Spinal cord (tissue), 4 donors: ENCODE results near the gene ICAM4. TPM values are rescaled to one million over a fixed set of nuclear protein-coding genes. Genes with fewer than 3 reads are reported as not detected.

Source experiments
- polyA plus RNA-seq, 2 donors: library from polyadenylated mRNA; unstranded; fragments of 120-200 nt; gene quantifications; one replicate each; pipeline ENCODE4 v1.2.1, GENCODE V29; 2013; ENCODE audit not compliant: insufficient read length in 2 of 2
- small RNA-seq: library from RNA; depleted of rRNA; stranded (forward); fragments of <200 nt; gene quantifications from one replicate; pipeline ENCODE3, GENCODE V24; 2014; ENCODE audit warnings: low replicate concordance
- total RNA-seq, 2 donors: library from RNA; depleted of rRNA in 1 of 2; stranded (reverse); fragments of 120-200 nt in 1 of 2; fragments of >200 nt in 1 of 2; gene quantifications; one replicate each; pipeline versions ENCODE4 v1.2.3 to v1.2.4, GENCODE V29; 2013 to 2014

Gene ICAM4
- total and polyA plus RNA-seq, 4 donors, result 0.42 to 1.8 (median 1.1) TPM; not detected in 1

Small RNA genes within 50 kb of the gene (small RNA-seq; reads per million reads assigned to genes)
- gene AC011511.1 (not detected), gene AC011511.4 (not detected)

Other genes with a start within 250 kb of the ICAM4 start
- 10 to 100 TPM; 13.1 to 35.3 TPM for gene SHFL, start 200.6 kb upstream of the ICAM4 start, total RNA-seq
- gene SHFL, start 200.6 kb upstream of the ICAM4 start, polyA plus RNA-seq, result 10 to 100 TPM; 35.1 to 45.9 TPM
- gene ANGPTL6, start 184.3 kb upstream of the ICAM4 start, total RNA-seq, result under 1 TPM; 0.30 to 0.72 TPM
- gene ANGPTL6, start 184.3 kb upstream of the ICAM4 start, polyA plus RNA-seq, result under 1 TPM; 0.62 to 0.72 TPM
- gene PPAN, start 180.6 kb upstream of the ICAM4 start, total RNA-seq, result 10 to 100 TPM; 16.0 to 23.9 TPM
- 10 to 100 TPM; 33.1 to 43.3 TPM for gene PPAN, start 180.6 kb upstream of the ICAM4 start, polyA plus RNA-seq
- gene P2RY11, start 175.3 kb upstream of the ICAM4 start, total RNA-seq, result 1 to 10 TPM; 2.8 to 4.6 TPM
- gene P2RY11, start 175.3 kb upstream of the ICAM4 start, polyA plus RNA-seq, result 10 to 100 TPM; 19.6 to 25.2 TPM
- gene EIF3G, start 167.1 kb upstream of the ICAM4 start, total RNA-seq, result 100 to 1,000 TPM; 104 to 198 TPM
- gene EIF3G, start 167.1 kb upstream of the ICAM4 start, polyA plus RNA-seq, result 100 to 1,000 TPM; 149 to 174 TPM
- gene DNMT1, start 92.0 kb upstream of the ICAM4 start, total RNA-seq, result 10 to 100 TPM; 30.3 to 39.9 TPM
- 100 to 1,000 TPM in 1 of 2 donors, 10 to 100 TPM in 1; 96.7 to 114 TPM for gene DNMT1, start 92.0 kb upstream of the ICAM4 start, polyA plus RNA-seq
- gene S1PR2, start 55.6 kb upstream of the ICAM4 start, total RNA-seq, result 1 to 10 TPM; 4.4 to 8.2 TPM
- gene S1PR2, start 55.6 kb upstream of the ICAM4 start, polyA plus RNA-seq, result 1 to 10 TPM; 4.9 to 6.9 TPM
- gene MRPL4, start 34.7 kb upstream of the ICAM4 start, total RNA-seq, result 10 to 100 TPM; 13.7 to 35.5 TPM
- gene MRPL4, start 34.7 kb upstream of the ICAM4 start, polyA plus RNA-seq, result 10 to 100 TPM; 56.2 to 59.7 TPM
- gene ICAM1, start 15.8 kb upstream of the ICAM4 start, total RNA-seq, result 10 to 100 TPM in 1 of 2 donors, 1 to 10 TPM in 1; 5.7 to 10.4 TPM
- gene ICAM1, start 15.8 kb upstream of the ICAM4 start, polyA plus RNA-seq, result 1 to 10 TPM; 2.5 to 3.0 TPM
- 1 to 10 TPM; 1.4 to 1.8 TPM for gene ICAM5, start 3.0 kb downstream of the ICAM4 start, total RNA-seq
- 1 to 10 TPM; 3.2 to 3.7 TPM for gene ICAM5, start 3.0 kb downstream of the ICAM4 start, polyA plus RNA-seq
- 1 to 10 TPM; 1.6 to 9.5 TPM for gene ZGLP1, start 22.9 kb downstream of the ICAM4 start, total RNA-seq
- gene ZGLP1, start 22.9 kb downstream of the ICAM4 start, polyA plus RNA-seq, result 10 to 100 TPM; 11.0 to 15.7 TPM
- 10 to 100 TPM; 15.0 to 30.4 TPM for gene FDX2, start 29.1 kb downstream of the ICAM4 start, total RNA-seq
- 10 to 100 TPM; 37.3 to 45.3 TPM for gene FDX2, start 29.1 kb downstream of the ICAM4 start, polyA plus RNA-seq
- 1 to 10 TPM; 5.4 to 8.7 TPM for gene RAVER1, start 46.6 kb downstream of the ICAM4 start, total RNA-seq
- 10 to 100 TPM; 32.5 to 42.3 TPM for gene RAVER1, start 46.6 kb downstream of the ICAM4 start, polyA plus RNA-seq
- 1 to 10 TPM; 5.5 to 8.7 TPM for gene ICAM3, start 52.7 kb downstream of the ICAM4 start, total RNA-seq
- 1 to 10 TPM; 3.8 to 4.4 TPM for gene ICAM3, start 52.7 kb downstream of the ICAM4 start, polyA plus RNA-seq
- 10 to 100 TPM; 44.5 to 94.4 TPM for gene TYK2, start 93.6 kb downstream of the ICAM4 start, total RNA-seq
- gene TYK2, start 93.6 kb downstream of the ICAM4 start, polyA plus RNA-seq, result 100 to 1,000 TPM; 108 to 153 TPM
- gene CDC37, start 116.6 kb downstream of the ICAM4 start, total RNA-seq, result 100 to 1,000 TPM in 1 of 2 donors, 10 to 100 TPM in 1; 47.4 to 164 TPM
- 100 to 1,000 TPM; 151 to 191 TPM for gene CDC37, start 116.6 kb downstream of the ICAM4 start, polyA plus RNA-seq
- gene PDE4A, start 133.6 kb downstream of the ICAM4 start, total RNA-seq, result 10 to 100 TPM in 1 of 2 donors, 1 to 10 TPM in 1; 4.2 to 10.8 TPM
- 10 to 100 TPM; 25.7 to 28.4 TPM for gene PDE4A, start 133.6 kb downstream of the ICAM4 start, polyA plus RNA-seq
- 10 to 100 TPM; 40.5 to 60.1 TPM for gene KEAP1, start 216.4 kb downstream of the ICAM4 start, total RNA-seq
- 10 to 100 TPM; 76.7 to 93.6 TPM for gene KEAP1, start 216.4 kb downstream of the ICAM4 start, polyA plus RNA-seq
- gene S1PR5, start 230.5 kb downstream of the ICAM4 start, total RNA-seq, result 1 to 10 TPM; 1.3 to 3.8 TPM
- 1 to 10 TPM; 1.1 to 1.6 TPM for gene S1PR5, start 230.5 kb downstream of the ICAM4 start, polyA plus RNA-seq